Measurements from ENCODE around the gene CNIH4. TPM values are rescaled to one million over a fixed set of nuclear protein-coding genes. Genes with fewer than 3 reads are reported as not detected.

CNIH4 gene
- total and polyA plus RNA-seq, 2 of the 4 experiments (the other 2 are of a cell fraction), result 29.7 to 73.1 TPM

GRCh38 chr1:224392411-224393249 lies 36.0 kb downstream of the CNIH4 start (continued):
- no peak for TF ChIP-seq MXI1 (IDR thresholded peaks at IDR 0.05; ENCODE audit: borderline replicate concordance, low read depth, low read length)

GRCh38 chr1:224393294-224393693 lies 36.6 kb downstream of the CNIH4 start:
- Histone ChIP-seq H2BK15ac (ENCODE audit: low read depth, low read length) (no peak overlapping the region), H2BK120ac (ENCODE audit: low read depth, low read length) (no peak overlapping the region), H4K20me1 (ENCODE audit: insufficient read depth, low read length) (peaks cover 8% of the 10 kb centered on the region; the same call in 1 of the 2 replicates), H3K4me2 (ENCODE audit: low read depth, low read length) (no peak overlapping the region), H3K9me3 (ENCODE audit: control insufficient read depth, insufficient read depth, low read length) (no peaks in the 10 kb centered on the region), H3K56ac (ENCODE audit: extremely low read depth, insufficient read depth, low read length) (no peak overlapping the region), H3K4ac (ENCODE audit: low read depth, low read length) (no peak overlapping the region), H3K4me3 (ENCODE audit: insufficient read depth, low read depth, low read length) (no peak overlapping the region), H3K27ac (ENCODE audit: insufficient read depth, low read length) (no peak overlapping the region), H3K9me1 (ENCODE audit: insufficient read depth, low read length) (no peaks in the 10 kb centered on the region), H2AK5ac (ENCODE audit: low read depth, low read length) (no peak overlapping the region), H2AFZ (replicated peaks; ENCODE audit: low read length, poor library complexity) (no peak overlapping the region), H3K14ac (replicated peaks; ENCODE audit: low read depth, low read length) (no peak overlapping the region), H3K79me1 (ENCODE audit: low read depth in 1 of 2, low read length in 2 of 2) (peaks cover 13 to 25% of the 10 kb centered on the region in 2 experiments; a peak in 3 of 4 replicates), H2BK20ac (ENCODE audit: low read depth, low read length) (no peak overlapping the region), H3K23ac (ENCODE audit: low read depth, low read length) (no peak overlapping the region), H3K36me3 (ENCODE audit: control insufficient read depth, insufficient read depth, low read length) (peaks cover 51% of the 10 kb centered on the region), H3K4me1 (ENCODE audit: control insufficient read depth, insufficient read depth, low read length) (no peaks in the 10 kb centered on the region), H4K8ac (ENCODE audit: low read depth in 2 of 2, low read length in 2 of 2) (no peak overlapping the region), H2BK5ac (ENCODE audit: low read depth, low read length, poor library complexity, severe bottlenecking) (peak overlapping the region; percentile 42), H4K91ac (ENCODE audit: insufficient read depth, low read depth, low read length) (no peak overlapping the region), H3K27me3 (ENCODE audit: control insufficient read depth, insufficient read depth, low read length) (no peaks in the 10 kb centered on the region), H3K18ac (ENCODE audit: low read depth, low read length) (no peak overlapping the region), H2AK9ac (replicated peaks; ENCODE audit: low read depth, low read length, poor library complexity) (no peak overlapping the region), H4K5ac (ENCODE audit: low read depth, low read length) (no peak overlapping the region), H3K9ac (ENCODE audit: low read depth, low read length) (no peak overlapping the region)
- BruUV-seq (replicated peaks), result no TSS peak
- in situ Hi-C loops (cut with MboI; ENCODE audit: low sequenced_read_pairs), result no loop called here
- CTCF ChIA-PET, result no interaction called here
- ATAC-seq (ENCODE audit: low read depth) (no peak), DNase-seq (no peak)
- dilution Hi-C loops (cut with HindIII; ENCODE audit: low sequenced_read_pairs, unreplicated experiment), result no loop called here
- intact Hi-C loops (cut with micrococcal nuclease), result loop anchor here (5.0 kb wide), 1 partner anchor 34 kb away; no protein-coding TSS in a partner anchor
- POLR2A ChIA-PET (ENCODE audit: unreplicated experiment), result no interaction called here
- no CpG with 5 or more reads among the region's 3 CpGs for WGBS, 2 experiments (ENCODE audit: extremely low coverage in 2 of 2, insufficient read length in 1 of 2)
- no peak for TF ChIP-seq NFE2L2 (IDR thresholded peaks at IDR 0.05; ENCODE audit: low read depth, low read length)
- no peak for TF ChIP-seq RFX5 (IDR thresholded peaks at IDR 0.05; ENCODE audit: low read depth, low read length)
- TF ChIP-seq RCOR1 (IDR thresholded peaks at IDR 0.05; ENCODE audit: insufficient replicate concordance, low read length), result no peak
- no peak for TF ChIP-seq USF2 (IDR thresholded peaks at IDR 0.05; ENCODE audit: low read depth, low read length)
- TF ChIP-seq CHD1 (IDR thresholded peaks at IDR 0.05; ENCODE audit: low read depth, low read length), result no peak
- TF ChIP-seq CTCF (conservative IDR thresholded peaks at IDR 0.05; ENCODE audit: low read depth, low read length), result no peak
- TF ChIP-seq RAD21 (IDR thresholded peaks at IDR 0.05; ENCODE audit: low read length), result no peak
- no peak for TF ChIP-seq BHLHE40 (IDR thresholded peaks at IDR 0.05; ENCODE audit: low read depth, low read length)
- no peak for TF ChIP-seq SMC3 (IDR thresholded peaks at IDR 0.05; ENCODE audit: low read depth, low read length)
- TF ChIP-seq MAFK (IDR thresholded peaks at IDR 0.05; ENCODE audit: low read depth, low read length), result no peak
- TF ChIP-seq MAZ (IDR thresholded peaks at IDR 0.05; ENCODE audit: borderline replicate concordance, low read depth, low read length), result no peak
